ENCODE measurements around the gene MDGA2. TPM values are rescaled to one million over a fixed set of nuclear protein-coding genes. Genes with fewer than 3 reads are reported as not detected.
"Not testable (repeated sequence)": the region's sequence is repeated elsewhere in the genome, so short reads cannot be mapped to it uniquely, and the experiment has no call there.

Gene MDGA2
- total RNA-seq, 1 donor from 2014 or later, result 2.4 TPM

DNA sequence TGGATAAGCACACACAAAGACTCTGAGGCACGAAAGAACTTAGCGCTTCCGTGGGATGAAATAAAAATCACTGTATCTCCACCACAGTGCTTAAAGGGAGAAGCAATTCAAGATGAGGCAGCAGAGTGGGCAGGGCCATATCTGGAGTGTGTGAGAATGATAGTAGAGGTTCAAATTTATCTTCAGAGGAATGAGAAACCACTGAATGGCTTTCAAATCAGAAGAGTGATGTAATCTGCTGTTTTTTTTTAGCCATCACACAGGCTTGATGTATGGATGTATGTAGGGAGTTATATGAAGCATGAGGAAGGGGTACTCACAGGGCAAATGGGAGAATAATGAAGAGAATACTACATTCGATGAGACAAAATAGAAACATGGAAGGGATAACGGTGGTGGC lies 24.1 kb downstream of the MDGA2 start:
- DNase-seq (ENCODE audit: low read depth) (no peak), FAIRE-seq (no peak)
- Histone ChIP-seq H2AFZ (ENCODE audit: low read depth, low read length) (no peak overlapping the region), H3K27ac (ENCODE audit: low read depth, low read length) (no peak overlapping the region), H3K79me2 (ENCODE audit: insufficient read depth, low read length) (no peaks in the 10 kb centered on the region), H3K4me3 (ENCODE audit: insufficient read depth, low read depth, low read length) (no peak overlapping the region), H3K9me3 (ENCODE audit: insufficient read depth, low read depth, low read length) (no peaks in the 10 kb centered on the region), H3K36me3 (ENCODE audit: insufficient read depth, low read length) (no peaks in the 10 kb centered on the region), H4K20me1 (ENCODE audit: insufficient read depth, low read length) (no peaks in the 10 kb centered on the region), H3K9ac (ENCODE audit: low read length) (no peak overlapping the region), H3K4me2 (ENCODE audit: low read length) (no peak overlapping the region), H3K4me1 (ENCODE audit: insufficient read depth, low read length) (no peaks in the 10 kb centered on the region), H3K27me3 (ENCODE audit: insufficient read depth, low read length) (no peaks in the 10 kb centered on the region)
- no peaks in the 10 kb centered on the region for H3K4me1 Mint-ChIP-seq (ENCODE audit: low read depth, unreplicated experiment)
- TF ChIP-seq EZH2 (IDR thresholded peaks at IDR 0.05; ENCODE audit: insufficient read depth, low read length), result no peak
- TF ChIP-seq, protein P1, sequence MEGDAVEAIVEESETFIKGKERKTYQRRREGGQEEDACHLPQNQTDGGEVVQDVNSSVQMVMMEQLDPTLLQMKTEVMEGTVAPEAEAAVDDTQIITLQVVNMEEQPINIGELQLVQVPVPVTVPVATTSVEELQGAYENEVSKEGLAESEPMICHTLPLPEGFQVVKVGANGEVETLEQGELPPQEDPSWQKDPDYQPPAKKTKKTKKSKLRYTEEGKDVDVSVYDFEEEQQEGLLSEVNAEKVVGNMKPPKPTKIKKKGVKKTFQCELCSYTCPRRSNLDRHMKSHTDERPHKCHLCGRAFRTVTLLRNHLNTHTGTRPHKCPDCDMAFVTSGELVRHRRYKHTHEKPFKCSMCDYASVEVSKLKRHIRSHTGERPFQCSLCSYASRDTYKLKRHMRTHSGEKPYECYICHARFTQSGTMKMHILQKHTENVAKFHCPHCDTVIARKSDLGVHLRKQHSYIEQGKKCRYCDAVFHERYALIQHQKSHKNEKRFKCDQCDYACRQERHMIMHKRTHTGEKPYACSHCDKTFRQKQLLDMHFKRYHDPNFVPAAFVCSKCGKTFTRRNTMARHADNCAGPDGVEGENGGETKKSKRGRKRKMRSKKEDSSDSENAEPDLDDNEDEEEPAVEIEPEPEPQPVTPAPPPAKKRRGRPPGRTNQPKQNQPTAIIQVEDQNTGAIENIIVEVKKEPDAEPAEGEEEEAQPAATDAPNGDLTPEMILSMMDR (IDR thresholded peaks at IDR 0.05; ENCODE audit: insufficient read depth, low read depth, low read length), result no peak
- H3K27ac Mint-ChIP-seq (ENCODE audit: unreplicated experiment), result no peak overlapping the region
- H3K9me3 Mint-ChIP-seq (ENCODE audit: unreplicated experiment), result no peaks in the 10 kb centered on the region
- no peaks in the 10 kb centered on the region for H3K36me3 Mint-ChIP-seq (ENCODE audit: low read depth, unreplicated experiment)
- H3K27me3 Mint-ChIP-seq (ENCODE audit: low read depth, unreplicated experiment), result no peaks in the 10 kb centered on the region
- no peak overlapping the region for H3K4me3 Mint-ChIP-seq (ENCODE audit: unreplicated experiment)

DNA sequence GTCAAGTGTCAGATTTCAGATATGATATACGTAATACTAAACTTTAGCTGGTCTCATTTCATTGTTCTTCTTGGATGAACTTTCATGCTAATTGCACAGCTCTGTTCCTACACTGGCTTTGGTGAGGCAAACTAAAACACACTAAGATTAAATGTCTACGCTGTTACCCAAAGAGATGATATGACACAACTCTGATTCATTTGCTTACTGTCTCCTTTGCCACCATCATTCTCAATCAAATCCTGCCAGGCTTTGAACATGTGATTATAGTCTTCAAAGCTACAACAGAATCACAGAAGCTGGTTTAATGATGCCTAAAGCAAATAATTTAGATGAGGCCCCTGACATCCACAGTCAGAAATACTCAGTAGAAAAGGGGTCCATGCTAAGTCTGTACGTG lies 37.7 kb downstream of the MDGA2 start:
- H3K9me3 Mint-ChIP-seq (ENCODE audit: unreplicated experiment), result no peaks in the 10 kb centered on the region
- no peak overlapping the region for H3K4me2 ChIP-seq (ENCODE audit: low read length)
- H3K27ac Mint-ChIP-seq (ENCODE audit: unreplicated experiment), result no peak overlapping the region
- no peaks in the 10 kb centered on the region for H4K20me1 ChIP-seq (ENCODE audit: insufficient read depth, low read length)
- H3K79me2 ChIP-seq (ENCODE audit: insufficient read depth, low read length), result no peaks in the 10 kb centered on the region
- no peaks in the 10 kb centered on the region for H3K27me3 Mint-ChIP-seq (ENCODE audit: low read depth, unreplicated experiment)
- H3K4me1 ChIP-seq (ENCODE audit: insufficient read depth, low read length), result no peaks in the 10 kb centered on the region
- H3K36me3 Mint-ChIP-seq (ENCODE audit: low read depth, unreplicated experiment), result no peaks in the 10 kb centered on the region
- no peaks in the 10 kb centered on the region for H3K4me1 Mint-ChIP-seq (ENCODE audit: low read depth, unreplicated experiment)
- H3K27me3 ChIP-seq (ENCODE audit: insufficient read depth, low read length), result no peaks in the 10 kb centered on the region
- H2AFZ ChIP-seq (ENCODE audit: low read depth, low read length), result no peak overlapping the region
- no peak overlapping the region for H3K9ac ChIP-seq (ENCODE audit: low read length)
- no peaks in the 10 kb centered on the region for H3K9me3 ChIP-seq (ENCODE audit: insufficient read depth, low read depth, low read length)
- H3K27ac ChIP-seq (ENCODE audit: low read depth, low read length), result no peak overlapping the region
- H3K4me3 ChIP-seq (ENCODE audit: insufficient read depth, low read depth, low read length), result no peak overlapping the region
- no peak for FAIRE-seq
- no peaks in the 10 kb centered on the region for H3K36me3 ChIP-seq (ENCODE audit: insufficient read depth, low read length)
- H3K4me3 Mint-ChIP-seq (ENCODE audit: unreplicated experiment), result no peak overlapping the region
- no peak for DNase-seq (ENCODE audit: low read depth)
- TF ChIP-seq, protein P1 (IDR thresholded peaks at IDR 0.05; ENCODE audit: insufficient read depth, low read depth, low read length), result no peak
- no peak for TF ChIP-seq EZH2 (IDR thresholded peaks at IDR 0.05; ENCODE audit: insufficient read depth, low read length)

DNA sequence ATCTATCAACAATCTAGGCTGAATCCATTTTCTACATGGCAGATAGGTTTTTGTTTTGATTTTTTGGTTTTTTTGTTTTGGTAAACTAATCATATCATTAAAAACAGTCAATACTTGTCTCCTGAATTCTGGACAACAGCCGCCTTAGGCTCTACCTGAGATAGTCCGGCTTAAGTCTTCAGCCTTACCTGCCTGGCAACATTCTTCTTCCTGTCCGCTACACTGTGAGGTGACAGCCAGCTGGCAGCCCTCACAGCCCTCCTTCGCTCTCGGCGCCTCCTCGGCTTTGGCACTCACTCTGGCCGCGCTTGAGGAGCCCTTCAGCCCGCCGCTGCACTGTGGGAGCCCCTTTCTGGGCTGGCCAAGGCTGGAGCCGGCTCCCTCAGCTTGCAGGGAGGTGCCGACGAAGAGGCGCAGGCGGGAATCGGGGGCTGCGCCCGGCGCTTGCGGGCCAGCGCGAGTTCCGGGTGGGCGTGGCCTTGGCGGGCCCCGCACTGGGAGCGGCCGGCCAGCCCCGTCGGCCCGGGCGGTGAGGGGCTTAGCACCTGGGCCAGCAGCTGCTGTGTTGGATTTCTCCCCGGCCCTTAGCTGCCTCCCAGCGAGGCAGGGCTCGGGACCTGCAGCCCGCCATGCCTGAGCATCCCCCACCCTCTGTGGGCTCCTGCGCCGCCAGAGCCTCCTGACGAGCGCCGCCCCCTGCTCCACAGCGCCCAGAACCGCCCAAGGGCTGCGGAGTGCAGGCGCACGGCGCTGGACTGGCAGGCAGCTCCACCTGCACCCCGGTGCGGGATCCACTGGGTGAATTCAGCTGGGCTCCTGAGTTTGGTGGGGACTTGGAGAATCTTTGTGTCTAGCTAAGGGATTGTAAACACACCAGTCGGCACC lies 49.0 kb downstream of the MDGA2 start:
- Mint-ChIP-seq H3K27ac (ENCODE audit: unreplicated experiment) (no peak overlapping the region), H3K36me3 (ENCODE audit: low read depth, unreplicated experiment) (no peaks in the 10 kb centered on the region), H3K27me3 (ENCODE audit: low read depth, unreplicated experiment) (no peaks in the 10 kb centered on the region), H3K4me3 (ENCODE audit: unreplicated experiment) (peak overlapping the region; percentile 75), H3K9me3 (ENCODE audit: unreplicated experiment) (no peaks in the 10 kb centered on the region), H3K4me1 (ENCODE audit: low read depth, unreplicated experiment) (no peaks in the 10 kb centered on the region)
- no peaks in the 10 kb centered on the region for H4K20me1 ChIP-seq (ENCODE audit: insufficient read depth, low read length)
- no peaks in the 10 kb centered on the region for H3K27me3 ChIP-seq (ENCODE audit: insufficient read depth, low read length)
- H3K4me1 ChIP-seq (ENCODE audit: insufficient read depth, low read length), result no peaks in the 10 kb centered on the region
- H3K4me2 ChIP-seq (ENCODE audit: low read length), result no peak overlapping the region
- no peaks in the 10 kb centered on the region for H3K79me2 ChIP-seq (ENCODE audit: insufficient read depth, low read length)
- H2AFZ ChIP-seq (ENCODE audit: low read depth, low read length), result no peak overlapping the region
- H3K9ac ChIP-seq (ENCODE audit: low read length), result no peak overlapping the region
- no peak overlapping the region for H3K27ac ChIP-seq (ENCODE audit: low read depth, low read length)
- no peaks in the 10 kb centered on the region for H3K36me3 ChIP-seq (ENCODE audit: insufficient read depth, low read length)
- FAIRE-seq, result no peak
- no peak for DNase-seq (ENCODE audit: low read depth)
- H3K4me3 ChIP-seq (ENCODE audit: insufficient read depth, low read depth, low read length), result no peak overlapping the region
- TF ChIP-seq, protein P1 (IDR thresholded peaks at IDR 0.05; ENCODE audit: insufficient read depth, low read depth, low read length), result no peak
- TF ChIP-seq EZH2 (IDR thresholded peaks at IDR 0.05; ENCODE audit: insufficient read depth, low read length), result no peak
- no peaks in the 10 kb centered on the region for H3K9me3 ChIP-seq (ENCODE audit: insufficient read depth, low read depth, low read length)

DNA sequence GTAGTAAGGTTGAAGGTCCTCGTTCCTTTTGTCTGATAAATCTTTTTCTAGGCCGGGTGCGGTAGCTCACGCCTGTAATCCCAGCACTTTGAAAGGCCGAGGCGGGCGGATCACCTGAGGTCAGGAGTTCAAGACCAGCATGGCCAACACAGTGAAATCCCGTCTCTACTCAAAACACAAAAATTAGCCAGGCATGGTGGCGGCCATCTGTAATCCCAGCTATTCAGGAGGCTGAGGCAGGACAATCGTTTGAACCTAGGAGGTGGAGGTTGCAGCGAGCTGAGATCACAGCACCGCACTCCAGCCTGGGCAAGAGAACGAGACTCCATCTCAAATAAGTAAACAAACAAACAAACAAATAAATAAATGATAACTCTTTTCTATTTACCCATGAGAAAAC lies 51.3 kb downstream of the MDGA2 start:
- not testable (repeated sequence) for H2AFZ ChIP-seq (ENCODE audit: low read depth, low read length); H3K4me3 ChIP-seq (ENCODE audit: insufficient read depth, low read depth, low read length); DNase-seq (ENCODE audit: low read depth); H3K79me2 ChIP-seq (ENCODE audit: insufficient read depth, low read length); H3K36me3 Mint-ChIP-seq (ENCODE audit: low read depth, unreplicated experiment); H3K27ac ChIP-seq (ENCODE audit: low read depth, low read length); H3K27me3 ChIP-seq (ENCODE audit: insufficient read depth, low read length); H3K9me3 Mint-ChIP-seq (ENCODE audit: unreplicated experiment); H3K4me1 ChIP-seq (ENCODE audit: insufficient read depth, low read length); H3K27me3 Mint-ChIP-seq (ENCODE audit: low read depth, unreplicated experiment); H4K20me1 ChIP-seq (ENCODE audit: insufficient read depth, low read length); H3K9me3 ChIP-seq (ENCODE audit: insufficient read depth, low read depth, low read length); H3K9ac ChIP-seq (ENCODE audit: low read length); H3K4me1 Mint-ChIP-seq (ENCODE audit: low read depth, unreplicated experiment); H3K4me2 ChIP-seq (ENCODE audit: low read length); H3K27ac Mint-ChIP-seq (ENCODE audit: unreplicated experiment); H3K36me3 ChIP-seq (ENCODE audit: insufficient read depth, low read length); H3K4me3 Mint-ChIP-seq (ENCODE audit: unreplicated experiment); FAIRE-seq
